ENCODE measurements around the gene PTPRU. TPM values are rescaled to one million over a fixed set of nuclear protein-coding genes. Genes with fewer than 3 reads are reported as not detected.

The PTPRU gene
- total RNA-seq, 4 donors from 2014 or later: 15.0 to 46.7 (median 29.0) TPM

DNA sequence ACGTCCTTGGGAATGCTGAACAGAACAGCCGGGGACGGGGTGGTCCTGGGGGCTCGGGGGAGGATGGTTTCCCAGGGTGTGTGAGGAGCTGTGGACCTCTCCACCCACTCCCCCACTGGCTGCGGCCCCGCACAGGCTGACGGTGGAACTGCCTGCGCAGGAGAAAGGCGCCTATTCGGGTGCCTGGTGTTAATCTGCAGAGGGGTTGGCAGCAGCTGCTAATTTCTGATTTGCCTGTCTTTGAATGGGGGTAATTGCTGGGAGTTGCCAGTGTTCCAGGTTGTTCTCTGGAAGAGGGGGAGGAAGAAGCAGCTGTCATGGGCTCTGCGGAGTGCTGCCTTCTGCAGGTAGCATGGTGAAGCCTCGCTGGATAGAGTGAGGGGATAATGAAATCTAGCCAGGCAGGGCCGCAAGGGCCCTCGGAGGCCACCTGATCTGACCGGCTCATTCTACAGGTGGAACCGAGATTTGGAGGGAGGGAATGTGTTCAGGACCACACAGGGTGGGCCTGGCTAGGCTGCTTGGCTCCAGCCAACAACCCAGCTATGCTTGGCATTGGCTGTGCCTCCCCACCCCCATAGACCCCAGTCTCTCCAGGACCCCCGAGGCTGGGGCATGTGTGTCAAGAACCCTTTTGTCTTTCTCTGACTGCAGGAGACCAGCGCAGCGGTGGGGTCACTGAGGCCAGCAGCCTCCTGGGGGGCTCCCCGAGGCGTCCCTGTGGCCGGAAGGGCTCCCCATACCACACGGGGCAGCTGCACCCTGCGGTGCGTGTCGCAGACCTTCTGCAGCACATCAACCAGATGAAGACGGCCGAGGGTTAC lies 67.1 kb downstream of the PTPRU start:
- H3K27ac ChIP-seq: no peak overlapping the region

DNA sequence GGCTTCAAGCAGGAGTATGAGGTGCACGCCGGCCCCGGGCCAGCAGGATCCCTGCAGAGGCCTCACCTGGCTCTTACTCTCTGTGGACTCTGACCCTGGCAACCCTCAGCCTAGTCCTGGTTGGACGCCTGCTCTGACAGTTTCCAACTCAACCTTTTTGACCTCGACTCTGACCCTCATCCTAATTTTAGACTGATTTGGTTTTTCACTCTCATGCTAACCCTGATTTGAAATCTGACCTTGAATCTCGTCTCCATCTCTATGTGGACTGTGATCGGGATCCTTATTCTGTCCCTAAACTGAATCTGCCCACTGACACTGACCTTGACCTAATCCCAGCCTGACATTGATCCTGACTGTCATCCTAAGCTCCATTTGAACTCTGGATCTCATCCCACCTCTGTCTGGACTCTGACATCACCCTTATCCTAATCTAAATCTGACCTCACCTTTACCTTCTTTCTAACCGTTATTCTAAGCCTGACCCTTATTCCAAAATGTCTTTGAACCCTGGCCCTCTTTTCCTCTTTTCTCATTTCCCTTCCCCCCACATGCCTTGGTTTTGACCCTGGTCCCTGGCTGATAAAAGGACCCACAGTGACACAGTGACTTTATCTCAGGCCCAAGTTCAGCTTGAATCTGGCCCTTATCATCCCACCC lies 67.8 kb downstream of the PTPRU start:
- TF ChIP-seq POLR2AphosphoS5 (IDR thresholded peaks at IDR 0.05): no peak
- TF ChIP-seq, protein P1, sequence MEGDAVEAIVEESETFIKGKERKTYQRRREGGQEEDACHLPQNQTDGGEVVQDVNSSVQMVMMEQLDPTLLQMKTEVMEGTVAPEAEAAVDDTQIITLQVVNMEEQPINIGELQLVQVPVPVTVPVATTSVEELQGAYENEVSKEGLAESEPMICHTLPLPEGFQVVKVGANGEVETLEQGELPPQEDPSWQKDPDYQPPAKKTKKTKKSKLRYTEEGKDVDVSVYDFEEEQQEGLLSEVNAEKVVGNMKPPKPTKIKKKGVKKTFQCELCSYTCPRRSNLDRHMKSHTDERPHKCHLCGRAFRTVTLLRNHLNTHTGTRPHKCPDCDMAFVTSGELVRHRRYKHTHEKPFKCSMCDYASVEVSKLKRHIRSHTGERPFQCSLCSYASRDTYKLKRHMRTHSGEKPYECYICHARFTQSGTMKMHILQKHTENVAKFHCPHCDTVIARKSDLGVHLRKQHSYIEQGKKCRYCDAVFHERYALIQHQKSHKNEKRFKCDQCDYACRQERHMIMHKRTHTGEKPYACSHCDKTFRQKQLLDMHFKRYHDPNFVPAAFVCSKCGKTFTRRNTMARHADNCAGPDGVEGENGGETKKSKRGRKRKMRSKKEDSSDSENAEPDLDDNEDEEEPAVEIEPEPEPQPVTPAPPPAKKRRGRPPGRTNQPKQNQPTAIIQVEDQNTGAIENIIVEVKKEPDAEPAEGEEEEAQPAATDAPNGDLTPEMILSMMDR (IDR thresholded peaks at IDR 0.05): no peak
- no peak for TF ChIP-seq POLR2A (IDR thresholded peaks at IDR 0.05)
- no peak for TF ChIP-seq EP300 (IDR thresholded peaks at IDR 0.05)
- WGBS: 88% methylated on average over 8 of the region's 8 CpGs
- no peak for DNase-seq (ENCODE audit: low spot score in 2 of 2)

More for the DNA sequence above, 67.1 kb downstream of the PTPRU start:
- Histone ChIP-seq H3K27me3 (no peaks in the 10 kb centered on the region), H3K4me1 (no peaks in the 10 kb centered on the region), H3K9me3 (no peaks in the 10 kb centered on the region), H3K4me3 (no peak overlapping the region), H3K36me3 (peaks cover 11% of the 10 kb centered on the region)
- WGBS: 93% methylated on average over 22 of the region's 28 CpGs
- no peak for DNase-seq (ENCODE audit: low spot score in 2 of 2)
- TF ChIP-seq EP300 (IDR thresholded peaks at IDR 0.05) (no peak), POLR2A (IDR thresholded peaks at IDR 0.05) (no peak), POLR2AphosphoS5 (IDR thresholded peaks at IDR 0.05) (no peak)
- TF ChIP-seq, protein P1 (IDR thresholded peaks at IDR 0.05): no peak

DNA sequence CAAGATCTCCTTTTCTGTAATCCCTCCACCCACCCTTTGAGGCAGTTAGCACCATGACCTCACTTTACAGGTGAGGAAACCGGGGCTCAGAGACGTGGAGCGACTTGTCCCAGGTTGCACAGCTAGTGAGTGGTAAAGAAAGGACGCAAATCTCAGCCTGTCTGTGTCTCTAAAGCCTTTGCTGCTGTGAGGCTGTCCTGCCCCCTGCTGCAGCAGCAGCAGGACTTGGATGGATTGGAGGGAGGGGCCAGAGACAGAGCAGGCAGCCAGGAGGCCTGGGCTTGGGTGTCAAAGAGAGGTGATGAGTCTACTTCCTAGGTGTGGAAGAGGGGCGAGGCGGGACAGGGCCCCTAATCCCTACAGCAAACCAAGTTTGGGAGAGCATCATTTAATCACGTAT lies 69.6 kb downstream of the PTPRU start:
- no peak for DNase-seq (ENCODE audit: low spot score in 2 of 2)
- no peak for TF ChIP-seq POLR2A (IDR thresholded peaks at IDR 0.05)
- no peak for TF ChIP-seq EP300 (IDR thresholded peaks at IDR 0.05)
- TF ChIP-seq, protein P1 (IDR thresholded peaks at IDR 0.05): no peak
- no peak for TF ChIP-seq POLR2AphosphoS5 (IDR thresholded peaks at IDR 0.05)
- H3K27me3 ChIP-seq: no peaks in the 10 kb centered on the region
- no peaks in the 10 kb centered on the region for H3K4me1 ChIP-seq
- H3K4me3 ChIP-seq: no peak overlapping the region
- WGBS: 80% methylated on average over 7 of the region's 7 CpGs
- no peak overlapping the region for H3K27ac ChIP-seq
- H3K9me3 ChIP-seq: no peaks in the 10 kb centered on the region
- H3K36me3 ChIP-seq: peaks cover 11% of the 10 kb centered on the region

More for the DNA sequence above, 67.8 kb downstream of the PTPRU start:
- peaks cover 11% of the 10 kb centered on the region for H3K36me3 ChIP-seq
- H3K4me1 ChIP-seq: no peaks in the 10 kb centered on the region
- H3K27me3 ChIP-seq: no peaks in the 10 kb centered on the region
- no peaks in the 10 kb centered on the region for H3K9me3 ChIP-seq
- H3K4me3 ChIP-seq: no peak overlapping the region
- no peak overlapping the region for H3K27ac ChIP-seq

DNA sequence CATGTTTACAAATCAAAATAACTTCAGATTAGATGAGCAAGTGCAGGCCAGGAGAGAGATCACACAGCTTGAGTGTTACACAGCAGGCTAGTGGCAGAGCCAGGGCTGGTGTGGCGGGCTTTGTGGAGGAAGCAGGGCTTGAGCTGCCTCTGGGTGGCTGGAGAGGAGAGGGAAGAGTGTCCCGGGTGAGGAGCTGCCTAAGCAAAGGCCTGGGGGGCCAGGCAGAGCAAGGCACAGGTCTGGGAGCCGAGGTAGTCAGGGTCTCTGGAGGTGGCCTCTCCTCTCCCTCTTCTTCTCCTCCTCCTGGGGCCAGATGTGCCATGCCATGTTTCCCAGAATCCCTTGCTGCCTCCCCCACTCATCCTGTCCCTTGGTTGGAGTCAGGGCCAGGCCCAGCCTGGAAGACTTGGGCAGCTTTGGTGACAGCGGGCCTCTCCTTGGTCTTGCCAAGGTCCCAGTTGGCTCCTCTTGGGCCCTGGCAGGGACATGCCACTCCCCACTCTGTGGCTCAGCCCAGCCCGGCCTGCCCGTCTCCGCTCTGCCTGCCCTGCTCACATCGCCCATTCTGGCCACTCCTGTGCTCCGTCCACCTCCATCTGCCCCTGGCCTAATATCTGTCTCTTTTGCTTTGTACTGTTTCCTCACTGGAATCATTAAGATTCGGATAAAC lies 70.3 kb downstream of the PTPRU start:
- DNase-seq (ENCODE audit: low spot score in 2 of 2): no peak
- no peak for TF ChIP-seq EP300 (IDR thresholded peaks at IDR 0.05)
- TF ChIP-seq POLR2A (IDR thresholded peaks at IDR 0.05): no peak
- TF ChIP-seq, protein P1 (IDR thresholded peaks at IDR 0.05): no peak
- no peak for TF ChIP-seq POLR2AphosphoS5 (IDR thresholded peaks at IDR 0.05)
- 90% methylated on average over 9 of the region's 10 CpGs for WGBS

DNA sequence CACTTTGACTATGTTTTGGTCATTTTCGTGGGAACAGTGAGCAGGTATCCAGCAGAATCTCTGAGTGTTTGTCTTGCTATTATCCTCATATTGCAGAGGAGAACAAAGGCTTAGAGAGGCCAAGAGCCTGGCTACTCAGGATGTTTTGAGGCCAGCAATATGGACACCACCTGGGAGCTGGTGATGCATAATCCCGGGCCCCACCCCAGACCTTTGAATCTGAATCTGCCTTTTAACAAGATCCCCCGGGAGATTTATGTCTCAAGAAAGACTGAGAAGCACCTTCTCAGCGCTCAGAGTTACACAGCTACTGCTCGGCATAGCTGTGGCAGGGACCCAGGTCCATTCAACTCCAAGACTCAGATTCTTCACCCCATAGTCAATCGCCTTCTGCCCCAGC lies 72.8 kb downstream of the PTPRU start:
- Histone ChIP-seq H3K36me3 (peaks cover 18% of the 10 kb centered on the region), H3K9me3 (no peaks in the 10 kb centered on the region), H3K27ac (no peak overlapping the region), H3K4me3 (no peak overlapping the region), H3K4me1 (no peaks in the 10 kb centered on the region), H3K27me3 (no peaks in the 10 kb centered on the region)
- DNase-seq (ENCODE audit: low spot score in 2 of 2): no peak
- TF ChIP-seq EP300 (IDR thresholded peaks at IDR 0.05): no peak
- TF ChIP-seq, protein P1 (IDR thresholded peaks at IDR 0.05): no peak
- TF ChIP-seq POLR2AphosphoS5 (IDR thresholded peaks at IDR 0.05): no peak
- no peak for TF ChIP-seq POLR2A (IDR thresholded peaks at IDR 0.05)
- 82% methylated on average over 6 of the region's 6 CpGs for WGBS

More for the DNA sequence above, 70.3 kb downstream of the PTPRU start:
- Histone ChIP-seq H3K27ac (no peak overlapping the region), H3K4me3 (no peak overlapping the region), H3K36me3 (peaks cover 15% of the 10 kb centered on the region), H3K27me3 (no peaks in the 10 kb centered on the region), H3K4me1 (no peaks in the 10 kb centered on the region), H3K9me3 (no peaks in the 10 kb centered on the region)

Data from suprapubic skin (tissue), 4 donors.